Activated T-cell treated with anti-CD3 and anti-CD28 coated beads, Interleukin-2, amount 50 U/mL, for 24 hours (primary cell): ENCODE data around the gene XK.

ENCODE experiments used
- DNase-seq: peaks from one replicate; pipeline ENCODE4 v3.0.0-alpha.2; 2020
- H3K27ac Mint-ChIP-seq: 2 replicates; pipeline ENCODE4 v1.8.0; 2020; ENCODE audit warnings: mild to moderate bottlenecking, mixed read lengths
- H3K27me3 Mint-ChIP-seq: 2 replicates; pipeline ENCODE4 v1.8.0; 2020; ENCODE audit warnings: mixed read lengths
- H3K36me3 Mint-ChIP-seq: 2 replicates; pipeline ENCODE4 v1.8.0; 2020; ENCODE audit warnings: low read depth, mixed read lengths
- H3K4me1 Mint-ChIP-seq: 2 replicates; pipeline ENCODE4 v1.8.0; 2020; ENCODE audit warnings: low read depth, mixed read lengths
- H3K4me3 Mint-ChIP-seq: 2 replicates; pipeline ENCODE4 v1.8.0; 2020; ENCODE audit warnings: mild to moderate bottlenecking, moderate library complexity, mixed read lengths
- H3K9me3 Mint-ChIP-seq: 2 replicates; pipeline ENCODE4 v1.8.0; 2020; ENCODE audit warnings: mixed read lengths

Gene XK

GRCh38 chrX:37701588-37701987 lies 16.0 kb downstream of the XK start:
- H3K4me3 Mint-ChIP-seq = no peak overlapping the region
- DNase-seq = no peak
- H3K27me3 Mint-ChIP-seq = peaks cover 13% of the 10 kb centered on the region
- no peaks in the 10 kb centered on the region for H3K4me1 Mint-ChIP-seq
- no peak overlapping the region for H3K27ac Mint-ChIP-seq
- no peaks in the 10 kb centered on the region for H3K36me3 Mint-ChIP-seq
- no peaks in the 10 kb centered on the region for H3K9me3 Mint-ChIP-seq

GRCh38 chrX:37711991-37712390 lies 26.4 kb downstream of the XK start:
- Mint-ChIP-seq H3K9me3 (no peaks in the 10 kb centered on the region), H3K4me1 (peaks cover 3% of the 10 kb centered on the region), H3K36me3 (no peaks in the 10 kb centered on the region), H3K27ac (no peak overlapping the region), H3K4me3 (no peak overlapping the region), H3K27me3 (peaks cover 51% of the 10 kb centered on the region)
- DNase-seq = no peak

GRCh38 chrX:37712458-37712857 lies 26.9 kb downstream of the XK start:
- no peak overlapping the region for H3K27ac Mint-ChIP-seq
- H3K27me3 Mint-ChIP-seq = peaks cover 52% of the 10 kb centered on the region
- no peaks in the 10 kb centered on the region for H3K36me3 Mint-ChIP-seq
- peaks cover 3% of the 10 kb centered on the region for H3K4me1 Mint-ChIP-seq
- H3K4me3 Mint-ChIP-seq = no peak overlapping the region
- no peak for DNase-seq
- H3K9me3 Mint-ChIP-seq = no peaks in the 10 kb centered on the region

- DNase-seq = no peak
- H3K36me3 Mint-ChIP-seq = no peaks in the 10 kb centered on the region
- H3K9me3 Mint-ChIP-seq = no peaks in the 10 kb centered on the region
- peaks cover 3% of the 10 kb centered on the region for H3K4me1 Mint-ChIP-seq
- no peak overlapping the region for H3K27ac Mint-ChIP-seq
- peaks cover 51% of the 10 kb centered on the region for H3K27me3 Mint-ChIP-seq
- H3K4me3 Mint-ChIP-seq = no peak overlapping the region
Observed at GRCh38 chrX:37714479-37714878, 28.9 kb downstream of the XK start.

GRCh38 chrX:37716602-37717001 lies 31.0 kb downstream of the XK start:
- H3K4me3 Mint-ChIP-seq = no peak overlapping the region
- peaks cover 3% of the 10 kb centered on the region for H3K4me1 Mint-ChIP-seq
- no peak for DNase-seq
- H3K27me3 Mint-ChIP-seq = peaks cover 50% of the 10 kb centered on the region
- H3K36me3 Mint-ChIP-seq = no peaks in the 10 kb centered on the region
- no peak overlapping the region for H3K27ac Mint-ChIP-seq
- H3K9me3 Mint-ChIP-seq = no peaks in the 10 kb centered on the region

- H3K27ac Mint-ChIP-seq = no peak overlapping the region
- H3K27me3 Mint-ChIP-seq = peaks cover 55% of the 10 kb centered on the region
- no peaks in the 10 kb centered on the region for H3K36me3 Mint-ChIP-seq
- no peak for DNase-seq
- no peaks in the 10 kb centered on the region for H3K9me3 Mint-ChIP-seq
- no peak overlapping the region for H3K4me3 Mint-ChIP-seq
- H3K4me1 Mint-ChIP-seq = no peaks in the 10 kb centered on the region
Observed at GRCh38 chrX:37717708-37718107, 32.1 kb downstream of the XK start.

GRCh38 chrX:37722595-37722994 lies 37.0 kb downstream of the XK start:
- no peaks in the 10 kb centered on the region for H3K36me3 Mint-ChIP-seq
- no peak for DNase-seq
- H3K9me3 Mint-ChIP-seq = no peaks in the 10 kb centered on the region
- H3K27ac Mint-ChIP-seq = no peak overlapping the region
- H3K27me3 Mint-ChIP-seq = peaks cover 59% of the 10 kb centered on the region
- no peak overlapping the region for H3K4me3 Mint-ChIP-seq
- no peaks in the 10 kb centered on the region for H3K4me1 Mint-ChIP-seq

GRCh38 chrX:37726346-37726745 lies 40.8 kb downstream of the XK start:
- H3K36me3 Mint-ChIP-seq = no peaks in the 10 kb centered on the region
- no peak overlapping the region for H3K27ac Mint-ChIP-seq
- H3K27me3 Mint-ChIP-seq = peaks cover 46% of the 10 kb centered on the region
- H3K9me3 Mint-ChIP-seq = no peaks in the 10 kb centered on the region
- no peaks in the 10 kb centered on the region for H3K4me1 Mint-ChIP-seq
- DNase-seq = no peak
- H3K4me3 Mint-ChIP-seq = no peak overlapping the region

- Mint-ChIP-seq H3K27me3 (peaks cover 27% of the 10 kb centered on the region), H3K9me3 (no peaks in the 10 kb centered on the region), H3K4me3 (no peak overlapping the region), H3K27ac (peak overlapping the region; percentile 80), H3K36me3 (no peaks in the 10 kb centered on the region), H3K4me1 (peaks cover 19% of the 10 kb centered on the region)
- DNase-seq = peak; percentile 83
Observed at GRCh38 chrX:37745354-37745753, 59.8 kb downstream of the XK start.

- Mint-ChIP-seq H3K36me3 (no peaks in the 10 kb centered on the region), H3K4me1 (peaks cover 19% of the 10 kb centered on the region), H3K9me3 (no peaks in the 10 kb centered on the region), H3K27me3 (peaks cover 23% of the 10 kb centered on the region), H3K27ac (peak overlapping the region; percentile 80), H3K4me3 (no peak overlapping the region)
- DNase-seq = no peak
Observed at GRCh38 chrX:37745835-37746217, 60.2 kb downstream of the XK start.

- Mint-ChIP-seq H3K4me1 (peaks cover 21% of the 10 kb centered on the region), H3K27me3 (peaks cover 20% of the 10 kb centered on the region), H3K27ac (peak overlapping the region; percentile 80), H3K4me3 (no peak overlapping the region), H3K9me3 (no peaks in the 10 kb centered on the region), H3K36me3 (no peaks in the 10 kb centered on the region)
- DNase-seq = peak; percentile 45
Observed at GRCh38 chrX:37746218-37746941, 60.8 kb downstream of the XK start.

GRCh38 chrX:37746951-37747350 lies 61.4 kb downstream of the XK start:
- no peak overlapping the region for H3K4me3 Mint-ChIP-seq
- DNase-seq = no peak
- H3K27ac Mint-ChIP-seq = peak overlapping the region; percentile 80
- H3K27me3 Mint-ChIP-seq = peaks cover 15% of the 10 kb centered on the region
- H3K4me1 Mint-ChIP-seq = peaks cover 25% of the 10 kb centered on the region
- no peaks in the 10 kb centered on the region for H3K9me3 Mint-ChIP-seq
- H3K36me3 Mint-ChIP-seq = no peaks in the 10 kb centered on the region

- Mint-ChIP-seq H3K9me3 (no peaks in the 10 kb centered on the region), H3K4me1 (peaks cover 16% of the 10 kb centered on the region), H3K27ac (no peak overlapping the region), H3K4me3 (no peak overlapping the region), H3K27me3 (no peaks in the 10 kb centered on the region), H3K36me3 (no peaks in the 10 kb centered on the region)
- DNase-seq = no peak
Observed at GRCh38 chrX:37752281-37752680, 66.7 kb downstream of the XK start.

GRCh38 chrX:37752936-37753335 lies 67.3 kb downstream of the XK start:
- Mint-ChIP-seq H3K4me3 (no peak overlapping the region), H3K27ac (no peak overlapping the region), H3K36me3 (no peaks in the 10 kb centered on the region), H3K9me3 (no peaks in the 10 kb centered on the region), H3K4me1 (peaks cover 20% of the 10 kb centered on the region), H3K27me3 (no peaks in the 10 kb centered on the region)
- DNase-seq = no peak

GRCh38 chrX:37753384-37753783 lies 67.8 kb downstream of the XK start:
- Mint-ChIP-seq H3K4me1 (peaks cover 20% of the 10 kb centered on the region), H3K27me3 (no peaks in the 10 kb centered on the region), H3K36me3 (no peaks in the 10 kb centered on the region), H3K4me3 (no peak overlapping the region), H3K27ac (no peak overlapping the region), H3K9me3 (no peaks in the 10 kb centered on the region)
- DNase-seq = no peak

GRCh38 chrX:37754516-37754915 lies 68.9 kb downstream of the XK start:
- Mint-ChIP-seq H3K9me3 (no peaks in the 10 kb centered on the region), H3K27ac (no peak overlapping the region), H3K27me3 (no peaks in the 10 kb centered on the region), H3K4me1 (peaks cover 20% of the 10 kb centered on the region), H3K36me3 (no peaks in the 10 kb centered on the region), H3K4me3 (no peak overlapping the region)
- no peak for DNase-seq
